ENCODE data around the gene IER5L. TPM values are rescaled to one million over a fixed set of nuclear protein-coding genes. Genes with fewer than 3 reads are reported as not detected.

The IER5L gene
- total RNA-seq, 1 donor from 2014 or later = 60.4 TPM

- DNase-seq (ENCODE audit: low read depth) = no peak
- TF ChIP-seq, protein P1, sequence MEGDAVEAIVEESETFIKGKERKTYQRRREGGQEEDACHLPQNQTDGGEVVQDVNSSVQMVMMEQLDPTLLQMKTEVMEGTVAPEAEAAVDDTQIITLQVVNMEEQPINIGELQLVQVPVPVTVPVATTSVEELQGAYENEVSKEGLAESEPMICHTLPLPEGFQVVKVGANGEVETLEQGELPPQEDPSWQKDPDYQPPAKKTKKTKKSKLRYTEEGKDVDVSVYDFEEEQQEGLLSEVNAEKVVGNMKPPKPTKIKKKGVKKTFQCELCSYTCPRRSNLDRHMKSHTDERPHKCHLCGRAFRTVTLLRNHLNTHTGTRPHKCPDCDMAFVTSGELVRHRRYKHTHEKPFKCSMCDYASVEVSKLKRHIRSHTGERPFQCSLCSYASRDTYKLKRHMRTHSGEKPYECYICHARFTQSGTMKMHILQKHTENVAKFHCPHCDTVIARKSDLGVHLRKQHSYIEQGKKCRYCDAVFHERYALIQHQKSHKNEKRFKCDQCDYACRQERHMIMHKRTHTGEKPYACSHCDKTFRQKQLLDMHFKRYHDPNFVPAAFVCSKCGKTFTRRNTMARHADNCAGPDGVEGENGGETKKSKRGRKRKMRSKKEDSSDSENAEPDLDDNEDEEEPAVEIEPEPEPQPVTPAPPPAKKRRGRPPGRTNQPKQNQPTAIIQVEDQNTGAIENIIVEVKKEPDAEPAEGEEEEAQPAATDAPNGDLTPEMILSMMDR (IDR thresholded peaks at IDR 0.05; ENCODE audit: insufficient read depth, low read length, poor library complexity, severe bottlenecking) = no peak
- H3K4me3 ChIP-seq (ENCODE audit: low read depth, low read length) = no peak overlapping the region
- no peaks in the 10 kb centered on the region for H3K27me3 ChIP-seq (ENCODE audit: control insufficient read depth, insufficient read depth, low read length)
- H3K36me3 ChIP-seq (ENCODE audit: control insufficient read depth, insufficient read depth, low read length) = no peaks in the 10 kb centered on the region
These were observed 15.4 kb downstream of the IER5L start for GRCh38 chr9:129162497-129163197.

- H3K27me3 ChIP-seq (ENCODE audit: control insufficient read depth, insufficient read depth, low read length) = no peaks in the 10 kb centered on the region
- TF ChIP-seq, protein P1 (IDR thresholded peaks at IDR 0.05; ENCODE audit: insufficient read depth, low read length, poor library complexity, severe bottlenecking) = no peak
- no peak overlapping the region for H3K4me3 ChIP-seq (ENCODE audit: low read depth, low read length)
- no peak for DNase-seq (ENCODE audit: low read depth)
- no peaks in the 10 kb centered on the region for H3K36me3 ChIP-seq (ENCODE audit: control insufficient read depth, insufficient read depth, low read length)
These were observed 16.6 kb downstream of the IER5L start for GRCh38 chr9:129161534-129161837.

- no peak for DNase-seq (ENCODE audit: low read depth)
- TF ChIP-seq, protein P1 (IDR thresholded peaks at IDR 0.05; ENCODE audit: insufficient read depth, low read length, poor library complexity, severe bottlenecking) = no peak
- H3K27me3 ChIP-seq (ENCODE audit: control insufficient read depth, insufficient read depth, low read length) = no peaks in the 10 kb centered on the region
These were observed 17.1 kb downstream of the IER5L start for GRCh38 chr9:129160712-129161533.

GRCh38 chr9:129156163-129156562 is 21.9 kb downstream of the IER5L start:
- Histone ChIP-seq H3K4me3 (ENCODE audit: low read depth, low read length) (no peak overlapping the region), H3K27me3 (ENCODE audit: control insufficient read depth, insufficient read depth, low read length) (no peaks in the 10 kb centered on the region), H3K36me3 (ENCODE audit: control insufficient read depth, insufficient read depth, low read length) (no peaks in the 10 kb centered on the region)
- DNase-seq (ENCODE audit: low read depth) = no peak
- TF ChIP-seq, protein P1 (IDR thresholded peaks at IDR 0.05; ENCODE audit: insufficient read depth, low read length, poor library complexity, severe bottlenecking) = no peak

More at GRCh38 chr9:129160712-129161533, 17.1 kb downstream of the IER5L start:
- Histone ChIP-seq H3K4me3 (ENCODE audit: low read depth, low read length) (no peak overlapping the region), H3K36me3 (ENCODE audit: control insufficient read depth, insufficient read depth, low read length) (no peaks in the 10 kb centered on the region)

GRCh38 chr9:129154866-129155477 is 23.1 kb downstream of the IER5L start:
- TF ChIP-seq, protein P1 (IDR thresholded peaks at IDR 0.05; ENCODE audit: insufficient read depth, low read length, poor library complexity, severe bottlenecking) = no peak
- no peak for DNase-seq (ENCODE audit: low read depth)

More at GRCh38 chr9:129154866-129155477, 23.1 kb downstream of the IER5L start:
- Histone ChIP-seq H3K4me3 (ENCODE audit: low read depth, low read length) (no peak overlapping the region), H3K27me3 (ENCODE audit: control insufficient read depth, insufficient read depth, low read length) (no peaks in the 10 kb centered on the region), H3K36me3 (ENCODE audit: control insufficient read depth, insufficient read depth, low read length) (no peaks in the 10 kb centered on the region)

Measured in kidney epithelial cell (primary cell).